Astrocyte of the hippocampus (primary cell): ENCODE data around the gene DLG1.

Experiments used
- DNase-seq: peaks from one replicate; pipeline ENCODE4 v3.0.0; 2011; ENCODE audit warnings: low read depth, low spot score

The DLG1 gene

GRCh38 chr3:197175503-197175902 is 122.9 kb downstream of the DLG1 start:
- no peak for DNase-seq

GRCh38 chr3:197174927-197175326 is 123.5 kb downstream of the DLG1 start:
- no peak for DNase-seq

- DNase-seq: no peak
Observed at GRCh38 chr3:197173620-197174019, 124.8 kb downstream of the DLG1 start.

- no peak for DNase-seq
Observed at GRCh38 chr3:197171481-197172067, 126.8 kb downstream of the DLG1 start.

GRCh38 chr3:197169028-197169427 is 129.4 kb downstream of the DLG1 start:
- DNase-seq: no peak

- peak; percentile 53 for DNase-seq
Observed at GRCh38 chr3:197168606-197169005, 129.8 kb downstream of the DLG1 start.

GRCh38 chr3:197168063-197168462 is 130.3 kb downstream of the DLG1 start:
- DNase-seq: no peak

GRCh38 chr3:197167549-197167948 is 130.9 kb downstream of the DLG1 start:
- no peak for DNase-seq

- no peak for DNase-seq
Observed at GRCh38 chr3:197165890-197166289, 132.5 kb downstream of the DLG1 start.

- DNase-seq: no peak
Observed at GRCh38 chr3:197155046-197155445, 143.4 kb downstream of the DLG1 start.

- DNase-seq: peak; percentile 56
Observed at GRCh38 chr3:197151580-197151979, 146.8 kb downstream of the DLG1 start.

- no peak for DNase-seq
Observed at GRCh38 chr3:197149528-197149927, 148.9 kb downstream of the DLG1 start.

- DNase-seq: no peak
Observed at GRCh38 chr3:197144188-197144587, 154.2 kb downstream of the DLG1 start.

GRCh38 chr3:197139586-197139985 is 158.8 kb downstream of the DLG1 start:
- DNase-seq: no peak

GRCh38 chr3:197137751-197138150 is 160.7 kb downstream of the DLG1 start:
- DNase-seq: no peak

GRCh38 chr3:197136744-197137143 is 161.7 kb downstream of the DLG1 start:
- no peak for DNase-seq

- peak; percentile 54 for DNase-seq
Observed at GRCh38 chr3:197135212-197135611, 163.2 kb downstream of the DLG1 start.

GRCh38 chr3:197132916-197133530 is 165.4 kb downstream of the DLG1 start:
- DNase-seq: peak; percentile 58

- peak; percentile 70 for DNase-seq
Observed at GRCh38 chr3:197125636-197126035, 172.8 kb downstream of the DLG1 start.

- DNase-seq: no peak
Observed at GRCh38 chr3:197124713-197125112, 173.7 kb downstream of the DLG1 start.

GRCh38 chr3:197122394-197122793 is 176.0 kb downstream of the DLG1 start:
- DNase-seq: no peak

- DNase-seq: peak; percentile 32
Observed at GRCh38 chr3:197117114-197117513, 181.3 kb downstream of the DLG1 start.

GRCh38 chr3:197114007-197114406 is 184.4 kb downstream of the DLG1 start:
- no peak for DNase-seq

- DNase-seq: no peak
Observed at GRCh38 chr3:197111685-197112084, 186.7 kb downstream of the DLG1 start.
